H1 (cell line): Measurements from ENCODE around the gene INF2. TPM values are rescaled to one million over a fixed set of nuclear protein-coding genes. Genes with fewer than 3 reads are reported as not detected.

Experiments used
- CEBPB ChIP-seq: IDR thresholded peaks from 2 replicates; pipeline ENCODE4 v1.6.1; 2012; ENCODE audit warnings: low read depth, low read length
- HDAC2 ChIP-seq, 2 experiments: fragments of 300-600 bp in 1 of 2; sonication (generic) in 1 of 2; IDR thresholded peaks; 2 replicates each; pipeline ENCODE4 v1.6.1; 2011 to 2012; ENCODE audit warnings: low read depth in 2 of 2, low read length in 2 of 2, mild to moderate bottlenecking in 2 of 2, moderate library complexity in 2 of 2, borderline replicate concordance in 1 of 2, inconsistent platforms in 1 of 2
- SIX5 ChIP-seq: IDR thresholded peaks from 2 replicates; pipeline ENCODE4 v1.6.1; 2011; ENCODE audit warnings: mild to moderate bottlenecking, low read depth, low read length
- TCF12 ChIP-seq: IDR thresholded peaks from 2 replicates; pipeline ENCODE4 v1.6.1; 2011; ENCODE audit warnings: low read depth, mild to moderate bottlenecking, low read length
- YY1 ChIP-seq: IDR thresholded peaks from 2 replicates; pipeline ENCODE4 v1.6.1; 2011; ENCODE audit warnings: low read depth, mild to moderate bottlenecking, low read length
- polyA plus RNA-seq, 7 experiments: library from polyadenylated mRNA; depleted of rRNA in 3 of 7; stranded (reverse) in 5 of 7; unstranded in 2 of 7; fragments of >200 nt in 5 of 7; fragments of 200-250 nt in 2 of 7; gene quantifications; 1 replicate in 5 of 7; 2 replicates in 1 of 7; 4 replicates in 1 of 7; pipeline versions ENCODE4 v1.2.1 to v1.2.3, GENCODE V29; 2011 to 2013; ENCODE audit warnings: missing spikeins in 2 of 7, mixed read lengths in 2 of 7
- total RNA-seq: library from RNA; stranded (reverse); fragmentation: NEBNext Ultra II Directional; extraction: Animal tissue kit (Norgen Biotek cat#: 25700); gene quantifications from 2 replicates; pipeline ENCODE4 v1.2.1, GENCODE V29; 2021

Gene INF2
- total and polyA plus RNA-seq, 2 of the 8 experiments (the other 6 are each of a cell fraction or from before 2014, with no cell fraction given) = 29.1 to 59.5 TPM

DNA sequence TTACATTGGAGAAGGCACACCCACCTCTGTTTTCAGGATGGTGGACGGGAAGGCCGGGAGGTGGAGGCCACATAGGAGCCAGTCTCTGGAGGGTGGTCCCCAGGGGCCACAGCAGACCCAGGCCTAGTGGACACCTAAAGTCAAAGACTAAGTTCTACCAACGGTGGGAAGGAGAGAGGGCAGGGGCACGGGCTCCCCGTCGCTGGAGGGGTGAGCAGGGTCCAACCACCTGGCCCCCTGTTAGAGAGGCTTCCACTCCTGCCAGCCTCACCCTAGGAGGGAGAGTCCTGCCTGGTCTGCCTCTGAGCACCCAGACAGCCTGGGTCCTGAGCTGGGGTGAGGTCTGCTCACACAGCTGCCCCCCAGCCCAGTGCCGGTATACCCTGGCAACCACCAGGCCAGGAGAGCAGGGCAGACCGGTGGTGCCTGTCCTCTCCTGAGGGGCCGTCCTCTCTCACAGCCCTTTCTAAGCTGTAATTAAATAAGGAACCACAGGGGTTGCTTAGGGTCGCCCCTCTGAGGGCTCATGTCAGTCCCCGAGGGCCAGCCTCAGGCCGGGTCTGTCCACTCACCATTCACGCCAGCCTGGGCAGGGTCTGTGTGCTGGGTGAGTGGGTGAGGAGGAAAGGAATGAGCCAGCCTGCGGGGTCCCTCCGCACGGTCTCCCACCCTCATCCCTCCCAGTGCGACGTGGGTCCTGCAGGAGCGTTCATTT is 2.3 kb downstream of the INF2 start (continued):
- no peak for TF ChIP-seq HDAC2 (IDR thresholded peaks at IDR 0.05; ENCODE audit: borderline replicate concordance in 1 of 2, low read depth in 2 of 2, low read length in 2 of 2)
- TF ChIP-seq YY1 = no peak
- no peak for TF ChIP-seq CEBPB
- TF ChIP-seq SIX5 = no peak
- TF ChIP-seq TCF12 = no peak
